MG63 (cell line): ENCODE results near the gene DCST1. TPM values are rescaled to one million over a fixed set of nuclear protein-coding genes. Genes with fewer than 3 reads are reported as not detected.

ENCODE experiments used
- DNase-seq: peaks from one replicate; pipeline ENCODE4 v3.0.0-alpha.2; 2020
- H3K27me3 ChIP-seq: fragments of 250-450 bp; sonication (Bioruptor Pico); 2 replicates; pipeline ENCODE4 v1.5.1; 2020; ENCODE audit warnings: mild to moderate bottlenecking, moderate library complexity
- H3K36me3 ChIP-seq: fragments of 250-450 bp; sonication (Bioruptor Pico); 2 replicates; pipeline ENCODE4 v1.5.1; 2020; ENCODE audit warnings: mild to moderate bottlenecking, moderate library complexity
- H3K4me3 ChIP-seq: fragments of 250-450 bp; sonication (Bioruptor Pico); 2 replicates; pipeline ENCODE4 v1.5.1; 2020; ENCODE audit warnings: mild to moderate bottlenecking, moderate library complexity
- H3K9me3 ChIP-seq: fragments of 250-450 bp; sonication (Bioruptor Pico); 2 replicates; pipeline ENCODE4 v1.5.1; 2020; ENCODE audit warnings: mild to moderate bottlenecking, moderate library complexity
- total RNA-seq: library from RNA; depleted of rRNA; stranded (reverse); fragments of >200 nt; shearing (Covaris generic); gene quantifications from 2 replicates; pipeline ENCODE4 v1.2.3, GENCODE V29; 2014; ENCODE audit warnings: low replicate concordance

The DCST1 gene
- total RNA-seq, 1 experiment from 2014 or later = not detected

DNA sequence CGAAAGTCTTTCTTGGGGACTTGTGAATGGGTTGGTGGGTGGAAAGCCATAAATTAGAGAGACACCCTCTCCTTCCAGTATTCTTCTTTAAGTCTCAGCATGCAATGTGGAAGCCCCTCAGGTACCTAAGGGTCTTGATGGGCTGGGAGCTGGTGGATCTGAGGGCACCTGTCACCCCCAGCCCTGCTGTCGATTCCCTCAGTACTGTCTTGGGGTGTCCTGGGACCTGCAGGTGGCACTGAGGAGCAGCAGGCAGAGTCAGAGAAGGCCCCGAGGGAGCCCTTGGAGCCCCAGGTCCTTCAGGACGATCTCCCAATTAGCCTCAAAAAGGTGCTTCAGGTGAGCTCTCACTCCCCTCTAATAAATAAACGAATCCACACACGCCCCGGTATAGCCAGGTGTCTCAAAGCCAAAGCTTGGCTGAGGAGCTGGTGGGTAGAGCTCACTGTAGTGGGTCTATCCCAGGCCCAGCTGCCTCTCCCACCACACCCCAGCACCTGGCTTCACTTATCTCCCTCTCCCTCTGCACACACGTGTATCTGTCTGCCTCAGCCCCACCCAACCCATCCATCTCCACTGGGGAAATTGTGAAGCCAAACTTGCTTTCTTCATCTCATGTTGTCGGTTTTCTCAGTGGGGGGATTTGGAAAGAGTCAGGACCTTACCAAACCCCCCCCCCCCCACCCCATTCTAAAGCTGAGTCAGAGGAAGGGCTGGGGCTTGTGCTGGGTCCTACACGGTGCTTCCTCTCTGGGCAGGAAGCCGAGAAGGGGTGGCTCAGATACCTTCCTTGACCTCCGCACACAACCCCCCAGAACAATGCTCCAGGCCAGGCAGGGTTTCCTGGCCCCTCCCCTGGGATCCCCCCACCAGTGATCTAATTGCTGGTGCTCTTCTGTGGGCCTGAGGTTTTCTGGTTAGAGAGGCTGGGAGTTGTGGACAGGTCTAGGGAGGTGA is 19.1 kb downstream of the DCST1 start:
- Histone ChIP-seq H3K9me3 (no peaks in the 10 kb centered on the region), H3K27me3 (no peaks in the 10 kb centered on the region), H3K4me3 (peak overlapping the region; percentile 75), H3K36me3 (peaks cover 52% of the 10 kb centered on the region)
- no peak for DNase-seq

DNA sequence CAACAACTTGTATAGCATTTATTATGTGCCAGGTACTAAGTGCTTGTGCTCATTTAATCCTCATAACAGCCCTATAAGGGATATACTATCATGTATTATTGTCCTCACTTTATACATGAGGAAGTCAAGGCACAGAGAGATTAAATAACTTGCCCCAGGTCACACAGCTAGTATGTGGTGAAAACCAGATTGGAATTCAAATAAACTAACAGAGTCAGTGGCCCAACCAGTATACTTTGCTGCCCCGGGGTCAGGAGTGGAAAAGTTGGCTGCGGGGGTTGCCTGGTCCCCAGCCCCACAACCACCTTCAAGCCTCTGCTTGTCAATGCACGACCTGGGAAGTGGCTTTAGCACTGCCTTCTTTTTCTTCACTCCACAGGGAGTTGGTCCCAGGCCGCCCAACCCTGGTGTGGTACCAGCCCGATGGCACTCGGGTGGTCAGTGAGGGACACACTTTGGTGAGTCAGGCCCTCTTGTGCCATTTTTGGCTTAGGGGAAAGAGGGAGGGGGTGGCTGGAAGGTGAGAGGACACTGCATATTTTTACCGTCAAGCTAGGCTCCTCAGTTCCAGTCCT is 20.0 kb downstream of the DCST1 start:
- Histone ChIP-seq H3K36me3 (peaks cover 61% of the 10 kb centered on the region), H3K4me3 (no peak overlapping the region), H3K9me3 (no peaks in the 10 kb centered on the region), H3K27me3 (no peaks in the 10 kb centered on the region)
- DNase-seq = no peak

GRCh38 chr1:155057104-155057503 is 23.5 kb downstream of the DCST1 start:
- Histone ChIP-seq H3K36me3 (peaks cover 78% of the 10 kb centered on the region), H3K4me3 (no peak overlapping the region), H3K27me3 (no peaks in the 10 kb centered on the region), H3K9me3 (no peaks in the 10 kb centered on the region)
- DNase-seq = no peak

- Histone ChIP-seq H3K36me3 (peaks cover 79% of the 10 kb centered on the region), H3K9me3 (no peaks in the 10 kb centered on the region), H3K4me3 (no peak overlapping the region), H3K27me3 (no peaks in the 10 kb centered on the region)
- no peak for DNase-seq
Observed at GRCh38 chr1:155057788-155058211, 24.2 kb downstream of the DCST1 start.

DNA sequence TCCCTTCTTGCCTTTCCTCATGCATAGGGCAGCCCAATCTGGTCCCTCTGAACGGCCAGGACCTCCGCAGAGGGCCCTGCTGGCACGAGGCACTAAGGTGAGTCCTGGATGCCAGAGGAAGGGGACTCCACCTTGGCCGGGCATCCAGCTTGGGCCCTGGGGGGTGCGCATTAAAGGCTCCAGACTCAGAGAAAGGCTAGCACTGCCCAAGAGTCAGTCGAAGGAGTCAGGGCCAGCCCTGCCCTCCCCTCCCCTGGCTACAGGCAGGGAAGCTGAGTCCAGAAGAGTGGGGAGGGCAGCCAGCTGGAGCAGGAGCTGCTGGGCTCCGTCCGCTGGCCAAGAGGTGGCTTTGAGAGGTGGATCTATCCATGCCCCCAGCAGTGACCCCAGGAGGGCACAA is 27.1 kb downstream of the DCST1 start:
- Histone ChIP-seq H3K36me3 (peaks cover 57% of the 10 kb centered on the region), H3K4me3 (no peak overlapping the region), H3K27me3 (no peaks in the 10 kb centered on the region), H3K9me3 (no peaks in the 10 kb centered on the region)
- DNase-seq = no peak

- H3K9me3 ChIP-seq = no peaks in the 10 kb centered on the region
- H3K27me3 ChIP-seq = no peaks in the 10 kb centered on the region
- no peak overlapping the region for H3K4me3 ChIP-seq
- H3K36me3 ChIP-seq = peaks cover 49% of the 10 kb centered on the region
- peak; percentile 85 for DNase-seq
Observed at GRCh38 chr1:155061381-155062150, 27.9 kb downstream of the DCST1 start.

- Histone ChIP-seq H3K36me3 (peaks cover 42% of the 10 kb centered on the region), H3K9me3 (no peaks in the 10 kb centered on the region), H3K4me3 (no peak overlapping the region), H3K27me3 (no peaks in the 10 kb centered on the region)
- DNase-seq = no peak
Observed at GRCh38 chr1:155062151-155062686, 28.6 kb downstream of the DCST1 start.

- Histone ChIP-seq H3K4me3 (peak overlapping the region; percentile 85), H3K9me3 (no peaks in the 10 kb centered on the region), H3K27me3 (no peaks in the 10 kb centered on the region), H3K36me3 (peaks cover 36% of the 10 kb centered on the region)
- DNase-seq = no peak
Observed at GRCh38 chr1:155062702-155063411, 29.2 kb downstream of the DCST1 start.

- Histone ChIP-seq H3K4me3 (peak within 1 kb of the TSS; percentile 85), H3K9me3 (no peaks in the 10 kb centered on the region), H3K27me3 (no peaks in the 10 kb centered on the region), H3K36me3 (peaks cover 28% of the 10 kb centered on the region)
- DNase-seq = peak; percentile 85
Observed at GRCh38 chr1:155063550-155064110, 30.0 kb downstream of the DCST1 start, which contains the start of gene EFNA4. Gene EFNA4, plus strand, starts transcription at chr1:155063740. Its CDS starts 84 bp downstream, at chr1:155063824.

DNA sequence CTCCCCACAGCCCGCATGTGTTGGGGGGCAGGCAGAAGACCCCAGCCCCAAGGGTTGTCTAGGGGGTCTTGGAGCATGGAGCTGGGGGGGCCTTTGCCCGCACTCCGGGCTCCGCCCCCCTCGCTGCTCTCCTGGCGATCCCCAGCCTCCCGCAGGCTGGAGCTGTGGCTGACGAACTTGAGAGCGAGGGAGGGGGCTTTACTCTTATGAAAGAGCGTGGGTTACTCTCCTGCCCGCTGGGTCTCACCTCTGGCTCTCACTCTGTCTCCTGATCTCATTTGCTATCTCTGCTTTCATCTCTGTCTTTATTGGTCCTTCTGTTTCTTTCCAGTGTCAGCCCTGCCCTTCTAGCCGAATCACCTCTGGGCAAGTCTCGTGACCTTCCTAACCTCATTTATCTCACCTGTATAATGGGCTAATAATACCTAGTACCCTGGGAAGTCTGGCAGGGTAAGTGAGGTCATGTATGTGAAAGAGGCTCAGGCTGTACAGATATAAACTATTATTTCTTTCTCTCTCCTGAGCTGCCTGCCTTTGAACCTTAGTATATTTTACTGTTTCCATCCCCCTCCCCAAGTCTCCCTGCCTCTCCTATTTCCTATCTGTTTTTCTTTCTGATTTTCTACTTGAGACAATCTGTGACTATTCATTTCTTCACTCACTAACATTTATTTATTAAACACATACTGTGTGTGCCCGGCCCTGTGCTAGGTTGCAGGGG is 30.6 kb downstream of the DCST1 start:
- Histone ChIP-seq H3K27me3 (no peaks in the 10 kb centered on the region), H3K9me3 (no peaks in the 10 kb centered on the region), H3K36me3 (peaks cover 27% of the 10 kb centered on the region), H3K4me3 (peak overlapping the region; percentile 85)
- no peak for DNase-seq

- Histone ChIP-seq H3K27me3 (no peaks in the 10 kb centered on the region), H3K36me3 (peaks cover 24% of the 10 kb centered on the region), H3K4me3 (no peak overlapping the region; the same call in 1 of the 2 replicates), H3K9me3 (no peaks in the 10 kb centered on the region)
- no peak for DNase-seq
Observed at GRCh38 chr1:155064832-155065429, 31.3 kb downstream of the DCST1 start.

DNA sequence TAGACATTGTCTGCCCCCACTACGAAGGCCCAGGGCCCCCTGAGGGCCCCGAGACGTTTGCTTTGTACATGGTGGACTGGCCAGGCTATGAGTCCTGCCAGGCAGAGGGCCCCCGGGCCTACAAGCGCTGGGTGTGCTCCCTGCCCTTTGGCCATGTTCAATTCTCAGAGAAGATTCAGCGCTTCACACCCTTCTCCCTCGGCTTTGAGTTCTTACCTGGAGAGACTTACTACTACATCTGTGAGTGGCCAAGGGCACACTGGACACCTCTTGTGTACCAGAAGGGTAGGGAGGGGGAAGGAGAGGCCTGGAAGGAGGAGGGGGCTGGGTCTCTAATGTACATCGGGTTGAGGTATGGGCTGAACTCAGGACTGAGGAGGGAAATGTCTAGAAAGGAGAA is 33.2 kb downstream of the DCST1 start:
- Histone ChIP-seq H3K9me3 (no peaks in the 10 kb centered on the region), H3K36me3 (peaks cover 18% of the 10 kb centered on the region), H3K27me3 (no peaks in the 10 kb centered on the region), H3K4me3 (no peak overlapping the region)
- DNase-seq = no peak

- Histone ChIP-seq H3K27me3 (no peaks in the 10 kb centered on the region), H3K4me3 (no peak overlapping the region), H3K36me3 (peaks cover 3% of the 10 kb centered on the region; the same call in 1 of the 2 replicates), H3K9me3 (no peaks in the 10 kb centered on the region)
- DNase-seq = no peak
Observed at GRCh38 chr1:155068599-155068998, 35.0 kb downstream of the DCST1 start.

GRCh38 chr1:155069551-155070157 is 36.0 kb downstream of the DCST1 start:
- peak; percentile 56 for DNase-seq
- Histone ChIP-seq H3K27me3 (no peaks in the 10 kb centered on the region), H3K4me3 (no peak overlapping the region), H3K9me3 (no peaks in the 10 kb centered on the region), H3K36me3 (peaks cover 3% of the 10 kb centered on the region; the same call in 1 of the 2 replicates)
